Occipital lobe (tissue), 1 donor: Measurements from ENCODE around the gene RBM15. TPM values are rescaled to one million over a fixed set of nuclear protein-coding genes. Genes with fewer than 3 reads are reported as not detected.

Experiments used
- total RNA-seq: library from RNA; depleted of rRNA; stranded (reverse); fragments of >200 nt; gene quantifications from one replicate; pipeline ENCODE4 v1.2.3, GENCODE V29; 2014

RBM15 gene
- total RNA-seq, 1 donor from 2014 or later = 47.1 TPM

Other genes with a start within 250 kb of the RBM15 start
- not detected for gene UBL4B, start 226.9 kb upstream of the RBM15 start, total RNA-seq
- gene SLC6A17, start 188.9 kb upstream of the RBM15 start, total RNA-seq = 13.9 TPM
- 4.8 TPM for gene KCNC4, start 129.1 kb upstream of the RBM15 start, total RNA-seq
- 5.8 TPM for gene SLC16A4, start 51.6 kb downstream of the RBM15 start, total RNA-seq
- 37.7 TPM for gene LAMTOR5, start 68.3 kb downstream of the RBM15 start, total RNA-seq
- gene PROK1, start 111.8 kb downstream of the RBM15 start, total RNA-seq = not detected
- not detected for gene KCNA10, start 179.8 kb downstream of the RBM15 start, total RNA-seq